Transverse colon (tissue), 4 donors: ENCODE results near the gene ARHGEF4. TPM values are rescaled to one million over a fixed set of nuclear protein-coding genes. Genes with fewer than 3 reads are reported as not detected.

ENCODE experiments used
- DNase-seq: peaks from one replicate; pipeline ENCODE4 v3.0.0-alpha.2; 2019
- H3K27ac ChIP-seq, 4 donors: fragments of 200-600 bp; sonication (generic); 2 replicates each; pipeline ENCODE4 v1.5.1; 2016 to 2018; ENCODE audit warnings: inconsistent platforms in 4 of 4
- H3K27me3 ChIP-seq: fragments of 200-600 bp; sonication (generic); 2 replicates; pipeline ENCODE4 v1.5.1; 2017; ENCODE audit warnings: inconsistent platforms
- H3K36me3 ChIP-seq, 4 donors: fragments of 200-600 bp; sonication (generic); 2 replicates each; pipeline ENCODE4 v1.5.1; 2017 to 2019; ENCODE audit warnings: inconsistent platforms in 4 of 4
- H3K4me1 ChIP-seq, 4 donors: fragments of 200-600 bp; sonication (generic); 2 replicates each; pipeline ENCODE4 v1.5.1; 2017 to 2020; ENCODE audit warnings: inconsistent platforms in 4 of 4
- H3K4me3 ChIP-seq, 4 donors: fragments of 200-600 bp; sonication (generic); 1 replicate in 1 of 4; 2 replicates in 3 of 4; pipeline versions ENCODE4 v1.5.1 to v1.6.1; 2017 to 2019; ENCODE audit warnings: inconsistent platforms in 4 of 4
- H3K9me3 ChIP-seq, 2 donors: fragments of 200-600 bp; sonication (generic); 2 replicates each; pipeline ENCODE4 v1.5.1; 2017 to 2019; ENCODE audit warnings: inconsistent platforms in 2 of 2
- CTCF ChIP-seq, 5 experiments: fragments of 200-600 bp in 3 of 5; fragments of 450-650 bp in 2 of 5; sonication (generic) in 3 of 5; IDR thresholded peaks; 1 replicate in 2 of 5; 2 replicates in 3 of 5; pipeline ENCODE4 v1.5.1; 2016 to 2017; ENCODE audit warnings: antibody characterized with exemption in 5 of 5, inconsistent platforms in 3 of 5, mild to moderate bottlenecking in 2 of 5, moderate library complexity in 1 of 5
- EP300 ChIP-seq: sonication (generic); formaldehyde crosslinking; IDR thresholded peaks from one replicate; pipeline ENCODE4 v1.6.1; 2017; ENCODE audit warnings: antibody characterized with exemption, low read depth
- POLR2A ChIP-seq: fragments of 450-650 bp; IDR thresholded peaks from one replicate; pipeline ENCODE4 v1.6.1; 2016; ENCODE audit warnings: antibody characterized with exemption, mild to moderate bottlenecking, moderate library complexity
- POLR2AphosphoS5 ChIP-seq, 3 donors: sonication (generic); formaldehyde crosslinking; IDR thresholded peaks; one replicate each; pipeline ENCODE4 v1.6.1; 2016; ENCODE audit warnings: antibody characterized with exemption in 3 of 3
- WGBS, 2 donors: methylation state at CpG; one replicate each; pipeline ENCODE4 v1.1.5; 2018; ENCODE audit warnings: low coverage in 1 of 2; 5-methylcytosine and 5-hydroxymethylcytosine counted together
- in situ Hi-C, 4 donors: fragments of 200-750 bp; cut with MboI; loops; one replicate each; pipeline versions ENCODE4 v1.15.0 to v1.15.1; 2017; ENCODE audit warnings: low sequenced_read_pairs in 3 of 4, low pct_ligation_motif_present in 1 of 4, low pct_unique_long_range_greater_than_20kb in 1 of 4
- intact Hi-C: fragments of 100-400 bp; cut with DNase I; formaldehyde crosslinking; loops from one replicate; pipeline ENCODE4 v1.15.1; 2023; ENCODE audit warnings: low total_unique reads
- total RNA-seq, 4 donors: library from RNA; depleted of rRNA; stranded (reverse); fragments of >200 nt; gene quantifications; one replicate each; pipeline ENCODE4 v1.1.0, GENCODE V29; 2016

Gene ARHGEF4
- total RNA-seq, 4 donors from 2014 or later: 1.2 to 16.8 (median 1.7) TPM

- WGBS, 2 donors: 86% methylated on average over 10 of the region's 15 CpGs; no CpG with 5 or more reads in 1 of the 2 donors
- Histone ChIP-seq H3K36me3 (no peaks in the 10 kb centered on the region), H3K27ac (no peak overlapping the region), H3K4me3 (no peak overlapping the region), H3K9me3 (no peaks in the 10 kb centered on the region), H3K27me3 (no peaks in the 10 kb centered on the region), H3K4me1 (no peaks in the 10 kb centered on the region)
- TF ChIP-seq EP300 (no peak), CTCF (IDR thresholded peaks at IDR 0.05) (no peak), POLR2AphosphoS5 (IDR thresholded peaks at IDR 0.05) (no peak), POLR2A (no peak)
- DNase-seq: no peak
- intact Hi-C loops: no loop called here
- in situ Hi-C loops: no loop called here
Observed at GRCh38 chr2:130827502-130828251, 9.0 kb upstream of the ARHGEF4 start.

- no peak for DNase-seq
- intact Hi-C loops: no loop called here
- Histone ChIP-seq H3K27me3 (no peaks in the 10 kb centered on the region), H3K4me1 (no peaks in the 10 kb centered on the region), H3K4me3 (no peak overlapping the region), H3K36me3 (no peaks in the 10 kb centered on the region), H3K27ac (no peak overlapping the region), H3K9me3 (no peaks in the 10 kb centered on the region)
- TF ChIP-seq POLR2AphosphoS5 (IDR thresholded peaks at IDR 0.05): no peak
- TF ChIP-seq EP300: no peak
- no peak for TF ChIP-seq CTCF (IDR thresholded peaks at IDR 0.05)
- TF ChIP-seq POLR2A: no peak
- 81% methylated on average over 5 of the region's 5 CpGs; no CpG with 5 or more reads in 1 of the 2 donors for WGBS, 2 donors
- in situ Hi-C loops: no loop called here
Observed at GRCh38 chr2:130828461-130828860, 8.3 kb upstream of the ARHGEF4 start.

GRCh38 chr2:130829015-130829414 lies 7.7 kb upstream of the ARHGEF4 start:
- WGBS, 2 donors: 90% methylated on average over 10 of the region's 10 CpGs; no CpG with 5 or more reads in 1 of the 2 donors
- TF ChIP-seq POLR2AphosphoS5 (IDR thresholded peaks at IDR 0.05): no peak
- no peak for TF ChIP-seq EP300
- TF ChIP-seq POLR2A: no peak
- no peak for TF ChIP-seq CTCF (IDR thresholded peaks at IDR 0.05)

GRCh38 chr2:130830538-130830937 lies 6.2 kb upstream of the ARHGEF4 start:
- no peaks in the 10 kb centered on the region for H3K36me3 ChIP-seq
- intact Hi-C loops: no loop called here
- H3K27me3 ChIP-seq: peaks cover 7% of the 10 kb centered on the region
- no peaks in the 10 kb centered on the region for H3K9me3 ChIP-seq
- H3K4me3 ChIP-seq: no peak overlapping the region
- WGBS, 2 donors: 61 to 76% methylated on average over 2 of the region's 2 CpGs
- H3K4me1 ChIP-seq: no peaks in the 10 kb centered on the region
- H3K27ac ChIP-seq: no peak overlapping the region
- no peak for DNase-seq
- in situ Hi-C loops: no loop called here
- TF ChIP-seq EP300 (no peak), POLR2AphosphoS5 (IDR thresholded peaks at IDR 0.05) (no peak), POLR2A (no peak), CTCF (IDR thresholded peaks at IDR 0.05) (no peak)

More at GRCh38 chr2:130829015-130829414, 7.7 kb upstream of the ARHGEF4 start:
- in situ Hi-C loops: no loop called here
- Histone ChIP-seq H3K4me1 (no peaks in the 10 kb centered on the region), H3K9me3 (no peaks in the 10 kb centered on the region), H3K27ac (no peak overlapping the region), H3K27me3 (no peaks in the 10 kb centered on the region), H3K36me3 (no peaks in the 10 kb centered on the region), H3K4me3 (no peak overlapping the region)
- intact Hi-C loops: no loop called here
- DNase-seq: no peak
